Measurements from ENCODE around the gene MICA. TPM values are rescaled to one million over a fixed set of nuclear protein-coding genes. Genes with fewer than 3 reads are reported as not detected.

The MICA gene
- total RNA-seq, 1 experiment from 2014 or later: 35.0 TPM

DNA sequence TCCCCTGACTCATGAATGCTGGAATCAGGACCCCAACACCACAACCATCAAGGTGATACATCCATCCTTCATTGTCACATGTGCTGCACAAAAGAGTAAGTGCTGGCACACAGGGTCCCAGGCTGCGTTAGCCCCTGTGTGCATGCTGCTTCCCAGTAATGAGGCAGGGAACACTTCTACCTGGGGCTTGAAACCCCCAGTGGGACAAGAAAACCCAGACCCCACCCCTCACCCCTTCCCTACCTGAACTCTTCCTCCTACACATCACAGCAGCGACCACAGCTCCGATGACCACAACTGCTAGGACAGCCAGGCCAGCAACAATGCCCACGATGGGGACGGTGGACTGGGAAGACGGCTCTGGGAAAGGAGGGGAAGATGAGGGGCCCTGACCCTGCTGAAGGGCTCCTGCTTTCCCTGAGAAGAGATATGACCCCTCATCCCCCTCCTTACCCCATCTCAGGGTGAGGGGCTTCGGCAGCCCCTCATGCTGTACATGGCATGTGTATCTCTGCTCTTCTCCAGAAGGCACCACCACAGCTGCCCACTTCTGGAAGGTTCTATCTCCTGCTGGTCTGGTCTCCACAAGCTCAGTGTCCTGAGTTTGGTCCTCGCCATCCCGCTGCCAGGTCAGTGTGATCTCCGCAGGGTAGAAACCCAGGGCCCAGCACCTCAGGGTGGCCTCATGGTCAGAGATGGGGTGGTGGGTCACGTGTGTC lies 48.4 kb upstream of the MICA start:
- no peaks in the 10 kb centered on the region for H3F3A ChIP-seq (ENCODE audit: low read length, unreplicated experiment)
- H3K9me2 ChIP-seq (replicated peaks; ENCODE audit: low read length): no peaks in the 10 kb centered on the region
- no peaks in the 10 kb centered on the region for H3K4me1 ChIP-seq (ENCODE audit: insufficient read depth, low read length)
- BruUV-seq (replicated peaks): no TSS peak
- ATAC-seq (no peak), DNase-seq (no peak)
- intact Hi-C loops (cut with micrococcal nuclease): loop anchor here (5.0 kb wide), 1 partner anchor 83 kb away; the partner anchor contains the start of gene HLA-C
- H3K4me2 ChIP-seq (ENCODE audit: low read length): no peak overlapping the region
- no peak overlapping the region for H3K9ac ChIP-seq (ENCODE audit: low read length)
- no peaks in the 10 kb centered on the region for H4K20me1 ChIP-seq (ENCODE audit: low read length)
- H3K4me3 ChIP-seq (ENCODE audit: low read length): no peak overlapping the region
- no peaks in the 10 kb centered on the region for H3K79me2 ChIP-seq (ENCODE audit: low read length)
- no peak overlapping the region for H3K27ac ChIP-seq (ENCODE audit: low read length)
- CTCF ChIA-PET: no interaction called here
- POLR2A ChIA-PET (ENCODE audit: unreplicated experiment): no interaction called here
- no peak for TF ChIP-seq EZH2phosphoT487 (IDR thresholded peaks at IDR 0.05; ENCODE audit: borderline replicate concordance, low read length)
- no peak for TF ChIP-seq EZH2 (IDR thresholded peaks at IDR 0.05; ENCODE audit: low read length, unreplicated experiment)
- no peak for TF ChIP-seq CTCF (conservative IDR thresholded peaks at IDR 0.05; ENCODE audit: low read depth, low read length)
- no peaks in the 10 kb centered on the region for H3K9me3 ChIP-seq (ENCODE audit: low read length)
- no peaks in the 10 kb centered on the region for H3K36me3 ChIP-seq (ENCODE audit: low read depth, low read length)
- no peak overlapping the region for H2AFZ ChIP-seq (ENCODE audit: low read length)
- no peaks in the 10 kb centered on the region for H3K27me3 ChIP-seq (ENCODE audit: low read length)

GRCh38 chr6:31355583-31355948 lies 47.8 kb upstream of the MICA start:
- BruUV-seq (replicated peaks): TSS peak; percentile 48

More at GRCh38 chr6:31355583-31355948, 47.8 kb upstream of the MICA start:
- Histone ChIP-seq H3K9me3 (ENCODE audit: low read length) (no peaks in the 10 kb centered on the region), H3K79me2 (ENCODE audit: low read length) (no peaks in the 10 kb centered on the region), H3K36me3 (ENCODE audit: low read depth, low read length) (no peaks in the 10 kb centered on the region), H3K4me3 (ENCODE audit: low read length) (peak overlapping the region; percentile 87), H2AFZ (ENCODE audit: low read length) (peak overlapping the region; percentile 64; the same call in 1 of the 2 replicates), H3K27ac (ENCODE audit: low read length) (no peak overlapping the region), H3K4me1 (ENCODE audit: insufficient read depth, low read length) (no peaks in the 10 kb centered on the region), H4K20me1 (ENCODE audit: low read length) (no peaks in the 10 kb centered on the region), H3K9me2 (replicated peaks; ENCODE audit: low read length) (no peaks in the 10 kb centered on the region), H3K9ac (ENCODE audit: low read length) (no peak overlapping the region), H3K4me2 (ENCODE audit: low read length) (peak overlapping the region; percentile 91), H3K27me3 (ENCODE audit: low read length) (no peaks in the 10 kb centered on the region), H3F3A (ENCODE audit: low read length, unreplicated experiment) (no peaks in the 10 kb centered on the region)
- DNase-seq: no peak
- no peak for ATAC-seq
- intact Hi-C loops (cut with micrococcal nuclease): loop anchor here (5.0 kb wide), 1 partner anchor 83 kb away; the partner anchor contains the start of gene HLA-C
- POLR2A ChIA-PET (ENCODE audit: unreplicated experiment): no interaction called here
- CTCF ChIA-PET: no interaction called here
- TF ChIP-seq CTCF (conservative IDR thresholded peaks at IDR 0.05; ENCODE audit: low read depth, low read length): no peak
